ENCODE results near the gene FAM156A. TPM values are rescaled to one million over a fixed set of nuclear protein-coding genes. Genes with fewer than 3 reads are reported as not detected.

FAM156A gene
- total RNA-seq, 4 donors from 2014 or later, result 14.9 to 89.4 (median 32.9) TPM

Other genes starting within 250 kb of the FAM156A start
- gene SSX2B, start 207.3 kb downstream of the FAM156A start, total RNA-seq, result not detected
- not detected for gene SPANXN5, start 161.1 kb downstream of the FAM156A start, total RNA-seq
- not detected for gene XAGE5, start 147.2 kb downstream of the FAM156A start, total RNA-seq
- not detected for gene XAGE3, start 90.4 kb downstream of the FAM156A start, total RNA-seq
- 10 to 100 TPM; 50.7 to 80.8 (median 61.2) TPM for gene FAM156B, start 61.2 kb downstream of the FAM156A start, total RNA-seq
- gene GPR173, start 90.3 kb upstream of the FAM156A start, total RNA-seq, result 10 to 100 TPM in 1 of 4 donors, 1 to 10 TPM in 3; 5.4 to 11.0 (median 8.0) TPM
- gene TSPYL2, start 123.8 kb upstream of the FAM156A start, total RNA-seq, result 100 to 1,000 TPM; 142 to 210 (median 180) TPM
- gene KANTR, start 135.6 kb upstream of the FAM156A start, total RNA-seq, result 10 to 100 TPM; 26.4 to 37.6 (median 32.2) TPM

All from tibial nerve (tissue), 4 donors.